NOMO-1 (cell line): ENCODE results near the gene KLHL29.
"Not testable (repeated sequence)": the region's sequence is repeated elsewhere in the genome, so short reads cannot be mapped to it uniquely, and the experiment has no call there.

ENCODE experiments used
- DNase-seq, 2 experiments: peaks; one replicate each; lab custom pipeline; 2025; ENCODE audit not compliant: unreplicated experiment in 2 of 2; lab: John Stamatoyannopoulos, UW

KLHL29 gene

DNA sequence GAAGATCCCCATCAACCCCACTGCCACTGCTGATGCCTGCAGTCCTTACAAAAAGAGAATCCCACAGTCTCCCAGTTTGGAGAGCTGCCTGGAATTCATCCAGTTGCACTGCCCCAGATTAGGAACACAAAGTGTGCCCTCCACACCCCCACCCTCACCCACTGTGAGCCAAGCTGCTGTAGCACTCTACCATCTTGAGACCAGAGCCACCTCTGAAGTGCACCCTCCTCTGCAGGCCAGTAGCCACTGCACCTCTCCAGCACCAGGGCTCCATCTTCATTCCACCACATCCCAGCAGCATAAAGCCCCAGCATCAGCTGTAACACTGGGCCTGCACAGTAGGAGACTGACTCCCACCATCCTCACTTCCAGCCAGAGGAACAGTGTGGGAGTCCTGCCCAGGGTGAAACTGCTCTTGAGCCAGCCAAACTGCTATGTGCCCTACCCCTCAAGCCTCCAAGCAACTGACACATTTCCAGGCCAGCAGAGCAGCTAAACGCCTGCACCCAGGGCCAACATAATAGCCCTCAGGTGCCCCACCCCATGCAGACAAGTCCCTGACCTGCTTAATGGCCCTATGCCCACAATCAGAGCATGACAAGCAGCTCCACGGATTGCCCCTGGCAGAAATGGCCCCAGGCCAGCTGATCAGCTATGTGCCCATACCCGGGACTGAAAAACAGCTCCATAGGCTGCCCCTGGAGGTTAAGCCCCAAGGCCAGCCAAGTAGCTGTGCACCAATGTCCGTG, 335.9 kb downstream of the KLHL29 start:
- no peak for DNase-seq

DNA sequence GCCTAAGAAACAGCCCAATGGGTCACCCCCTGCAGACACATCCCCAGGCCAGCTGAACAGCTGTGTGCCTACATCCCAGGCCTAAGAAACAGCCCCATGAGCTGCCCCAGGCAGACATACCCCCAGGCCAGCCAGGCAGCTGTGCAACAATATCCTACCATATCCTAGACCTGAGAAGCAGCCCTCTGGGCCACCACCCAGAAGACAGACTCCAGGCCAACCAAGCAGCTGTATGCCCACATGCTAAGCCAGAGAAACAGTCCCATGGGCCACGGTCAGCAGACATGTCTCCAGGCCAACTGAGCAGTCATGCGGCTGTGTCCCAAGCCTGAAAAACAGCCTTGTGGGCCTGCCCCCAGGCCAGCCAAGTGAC, 336.5 kb downstream of the KLHL29 start:
- DNase-seq, result no peak

DNA sequence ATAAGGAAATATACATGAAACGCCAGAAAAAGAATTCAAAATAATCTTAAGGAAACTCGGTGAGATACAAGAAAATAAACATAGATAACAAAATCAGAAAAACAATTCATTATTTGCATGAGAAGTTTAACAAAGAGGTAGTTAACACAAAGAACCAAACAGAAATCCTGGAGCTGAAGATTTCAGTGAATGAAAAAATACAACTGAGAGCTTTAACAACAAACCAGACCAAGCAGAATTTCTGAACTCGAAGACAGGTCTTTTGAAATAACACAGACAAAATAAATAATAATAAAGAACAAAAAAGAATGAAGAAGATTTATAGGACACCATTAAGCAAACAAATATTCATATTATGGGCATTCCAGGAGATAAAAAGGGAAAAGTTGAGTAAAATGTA, 337.3 kb downstream of the KLHL29 start:
- no peak for DNase-seq

DNA sequence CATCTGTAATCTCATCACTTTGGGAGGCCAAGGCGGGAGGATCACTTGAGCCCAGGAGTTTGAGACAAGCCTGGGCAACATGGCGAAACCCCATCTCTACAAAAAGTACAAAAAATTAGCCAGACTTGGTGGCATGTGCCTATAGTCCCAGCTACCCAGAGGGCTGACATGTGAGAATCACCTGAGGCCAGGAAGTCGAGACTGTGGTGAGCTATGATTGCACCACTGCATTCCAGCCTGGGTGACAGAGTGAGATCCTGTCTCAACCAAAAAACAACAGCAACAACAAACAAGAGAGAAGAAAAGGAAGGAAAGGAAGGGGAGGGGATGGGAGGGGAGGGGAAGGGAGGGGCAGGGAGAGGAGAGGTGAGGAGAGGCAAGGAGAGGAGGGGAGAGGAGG, 338.1 kb downstream of the KLHL29 start:
- not testable (repeated sequence) for DNase-seq

DNA sequence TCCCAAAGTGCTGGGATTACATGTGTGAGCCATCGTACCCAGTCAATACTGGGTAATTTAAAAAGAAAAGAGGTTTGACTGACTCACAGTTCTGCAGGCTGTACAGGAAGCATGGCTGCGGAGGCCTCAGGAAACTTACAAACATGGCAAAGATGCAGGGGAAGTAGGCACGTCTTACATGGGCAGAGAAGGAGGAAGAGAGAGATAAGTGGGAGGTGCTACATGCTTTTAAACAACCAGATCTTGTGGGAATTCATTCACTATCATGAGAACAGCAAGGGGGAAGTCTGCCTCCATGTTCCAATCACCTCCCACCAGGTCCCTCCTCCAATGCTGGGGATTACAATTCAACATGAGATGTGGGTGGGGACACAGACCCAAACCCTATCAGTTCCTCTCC, 349.4 kb downstream of the KLHL29 start:
- DNase-seq, result no peak

DNA sequence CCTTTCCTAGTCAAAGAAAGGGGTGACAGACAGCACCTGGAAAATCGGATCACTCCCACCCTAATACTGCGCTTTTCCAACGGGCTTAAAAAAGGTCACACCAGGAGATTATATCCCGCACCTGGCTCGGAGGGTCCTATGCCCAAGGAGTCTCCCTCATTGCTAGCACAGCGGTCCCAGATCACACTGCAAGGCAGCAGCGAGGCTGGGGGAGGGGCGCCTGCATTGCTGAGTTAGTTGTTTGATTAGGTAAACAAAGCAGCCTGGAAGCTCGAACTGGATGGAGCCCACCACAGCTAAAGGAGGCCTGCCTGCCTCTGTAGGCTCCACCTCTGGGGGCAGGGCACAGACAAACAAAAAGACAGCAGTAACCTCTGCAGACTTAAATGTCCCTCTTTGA, 351.8 kb downstream of the KLHL29 start:
- DNase-seq, result not testable (repeated sequence)

DNA sequence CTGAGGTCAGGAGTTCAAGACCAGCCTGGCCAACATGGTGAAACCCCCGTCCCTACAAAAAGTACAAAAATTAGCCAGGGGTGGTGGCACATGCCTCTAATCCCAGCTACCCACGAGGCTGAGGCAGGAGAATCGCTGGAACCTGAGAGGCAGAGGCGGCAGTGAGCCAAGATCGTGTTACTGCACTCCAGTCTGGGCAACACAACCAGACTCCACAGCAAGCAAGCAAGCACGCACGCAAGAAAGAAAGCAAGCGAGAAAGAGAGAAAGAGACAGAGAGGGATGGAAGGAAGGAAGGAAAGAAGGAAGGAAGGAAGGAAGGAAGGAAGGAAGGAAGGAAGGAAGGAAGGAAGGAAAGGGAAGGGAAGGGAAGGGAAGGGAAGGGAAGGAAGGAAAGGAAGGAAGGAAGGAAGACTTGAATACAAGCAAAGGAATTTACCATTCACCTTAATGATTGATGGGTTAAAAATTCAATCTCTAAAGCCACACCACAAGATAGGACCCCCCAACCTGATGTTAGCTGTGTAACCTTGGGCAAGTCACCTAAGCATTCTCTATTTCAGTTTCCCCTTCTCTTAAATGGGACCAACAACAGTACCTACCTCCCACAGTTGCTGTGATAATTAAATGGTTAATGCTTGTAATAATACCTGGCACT, 360.2 kb downstream of the KLHL29 start:
- no peak for DNase-seq

DNA sequence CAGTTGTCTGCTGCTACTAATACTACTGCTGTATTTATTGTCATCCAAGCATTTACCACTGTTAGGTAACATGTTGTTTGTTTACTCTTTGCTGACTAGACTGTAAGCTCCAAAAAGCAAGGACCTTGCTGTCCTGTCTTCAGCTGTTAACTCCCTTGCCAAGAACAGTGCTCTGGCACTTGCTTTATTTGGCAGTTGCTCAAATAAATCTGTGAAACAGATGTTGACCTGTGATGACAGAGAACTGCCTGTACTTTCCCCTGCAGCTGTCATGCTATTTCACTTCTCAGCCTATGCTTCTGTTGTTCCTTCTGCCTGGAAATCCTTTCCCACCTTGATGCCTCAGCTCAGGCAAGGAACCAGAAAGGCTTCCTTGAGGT, 360.7 kb downstream of the KLHL29 start:
- DNase-seq, result no peak

DNA sequence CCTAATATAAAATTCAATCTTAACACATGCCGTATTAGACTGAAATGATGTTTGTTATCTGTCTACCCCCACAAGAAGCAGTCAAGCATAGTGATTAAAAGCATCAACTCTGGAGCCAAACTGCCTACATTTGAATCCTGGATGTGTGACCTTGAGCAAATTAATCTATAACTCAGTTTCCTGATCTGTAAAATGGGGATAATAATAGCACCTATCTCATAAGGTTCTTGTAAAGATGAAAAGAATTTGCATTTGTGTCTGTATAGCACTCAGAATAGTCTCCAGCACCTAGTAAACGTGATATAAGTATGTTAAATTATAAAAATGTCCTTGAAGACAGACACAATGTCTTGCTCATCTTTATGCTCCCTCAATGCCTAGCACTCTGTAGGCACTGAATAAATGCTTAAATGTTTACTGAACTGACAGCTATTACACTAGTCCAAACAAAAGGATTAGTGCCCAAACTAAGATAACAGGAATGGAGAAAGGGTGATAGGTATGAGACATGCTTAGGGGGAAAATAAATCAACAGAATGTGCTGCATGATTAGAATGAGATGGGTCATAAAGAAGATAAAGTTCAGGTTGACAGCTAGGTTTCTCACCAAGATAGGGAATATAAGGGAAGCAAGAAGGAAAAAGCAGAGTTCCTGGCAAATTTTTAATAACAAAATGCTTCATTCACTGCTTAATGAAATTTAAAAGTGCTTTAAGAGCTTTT, 361.3 kb downstream of the KLHL29 start:
- no peak for DNase-seq

DNA sequence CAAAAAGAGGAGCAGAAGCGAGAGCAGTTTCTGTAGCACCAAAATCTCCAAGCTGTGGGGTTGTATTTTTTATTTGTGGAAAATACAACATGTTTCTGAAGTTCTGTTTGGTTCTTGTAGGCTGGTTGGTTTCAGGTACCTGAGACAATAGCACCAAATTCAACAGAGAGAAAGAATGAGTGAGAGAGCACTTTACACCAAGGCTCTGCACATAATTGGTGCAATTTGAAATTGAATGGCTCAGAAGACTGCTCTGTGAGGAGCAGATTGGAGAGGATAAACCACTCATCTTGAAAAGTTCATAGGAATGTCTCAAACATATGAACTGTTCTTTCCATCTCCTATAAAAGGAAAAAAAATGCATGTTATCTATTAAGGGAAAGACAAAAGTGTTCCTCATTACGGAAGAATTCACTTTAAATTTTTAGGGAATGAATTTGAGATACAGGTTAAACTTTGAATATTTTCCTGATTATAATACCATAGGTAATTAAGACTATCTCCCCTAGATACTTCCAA, 366.8 kb downstream of the KLHL29 start:
- DNase-seq, result no peak

DNA sequence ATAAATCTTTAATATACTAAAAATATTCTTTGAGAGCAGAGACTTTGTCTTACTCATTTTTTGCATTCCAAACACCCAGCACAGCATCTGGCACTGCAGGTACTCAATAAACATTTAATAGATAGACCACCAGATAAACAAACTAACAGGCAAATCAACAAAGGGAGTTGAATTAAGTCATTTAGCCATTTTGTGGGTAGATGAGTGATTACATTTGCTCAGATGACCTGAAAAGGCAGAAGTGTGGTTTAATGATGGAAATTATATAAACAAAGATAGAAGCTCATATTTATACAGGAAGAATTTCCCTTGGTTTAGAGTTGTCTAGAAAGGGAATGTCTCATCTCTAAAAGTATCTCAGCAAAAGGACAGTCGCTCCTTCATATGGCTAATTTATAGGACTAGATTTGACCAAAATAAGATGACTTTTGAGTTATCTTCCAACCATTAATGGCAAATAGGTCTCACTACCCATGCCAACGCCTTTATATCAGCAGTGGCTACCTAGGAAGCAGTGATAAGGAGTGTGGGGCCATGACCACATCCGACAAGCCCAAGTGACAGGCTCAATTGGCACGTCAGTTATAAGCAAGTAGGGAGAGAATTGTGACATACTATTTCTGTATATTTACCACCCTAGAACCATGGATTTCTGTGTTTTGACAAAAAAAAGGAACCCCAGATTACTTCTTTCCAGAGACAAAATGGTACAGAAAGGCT, 368.5 kb downstream of the KLHL29 start:
- no peak for DNase-seq

DNA sequence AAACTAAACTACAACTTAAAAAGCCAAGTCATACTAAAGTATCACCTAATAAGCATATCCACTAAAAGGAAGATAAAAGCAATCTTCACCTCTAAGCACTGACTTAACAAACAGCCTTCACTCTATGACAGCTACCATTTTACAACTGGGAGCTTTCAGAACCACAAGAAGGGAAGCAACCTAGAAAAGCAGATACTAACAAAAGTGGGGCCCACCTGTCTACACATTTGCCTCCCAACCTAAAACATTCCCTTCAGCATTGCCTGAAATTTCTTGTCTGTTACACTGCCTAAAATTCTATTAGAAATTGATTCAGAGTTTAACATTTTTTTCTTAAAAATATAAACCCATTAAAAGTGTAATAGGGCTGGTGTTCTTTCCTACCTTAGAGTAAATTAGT, 370.0 kb downstream of the KLHL29 start:
- no peak for DNase-seq

DNA sequence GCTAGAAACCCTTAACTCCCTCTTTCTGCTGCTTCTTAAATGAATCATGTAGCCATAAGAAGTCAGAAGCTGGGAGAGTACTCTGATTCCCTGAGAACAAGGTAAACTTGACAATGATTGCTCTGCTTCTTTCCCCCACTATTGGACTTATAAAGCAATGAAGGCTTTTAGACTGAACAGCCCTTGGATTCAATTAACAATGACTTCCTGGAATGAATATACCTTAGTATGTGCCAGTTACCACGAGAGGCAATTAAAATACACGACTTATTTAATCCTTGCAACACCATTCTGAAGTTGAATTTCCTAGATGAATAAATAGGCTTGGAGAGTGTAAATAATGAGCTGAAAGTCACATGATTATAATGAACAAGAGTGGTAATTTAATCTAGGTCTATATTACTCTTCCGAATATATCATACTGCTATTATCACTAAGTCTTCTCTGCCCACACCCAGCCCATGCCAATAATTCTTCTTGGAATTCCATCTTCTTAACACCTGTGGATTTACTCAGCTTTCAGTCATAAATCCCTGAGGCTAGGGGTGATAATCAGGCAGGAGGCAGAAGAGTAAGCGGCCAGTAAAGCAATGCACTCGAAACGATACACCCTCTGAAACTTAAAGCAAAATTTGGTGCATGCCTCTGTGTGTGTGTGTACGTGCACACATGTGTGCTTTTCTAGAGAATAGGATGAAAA, 371.8 kb downstream of the KLHL29 start:
- DNase-seq, result no peak

DNA sequence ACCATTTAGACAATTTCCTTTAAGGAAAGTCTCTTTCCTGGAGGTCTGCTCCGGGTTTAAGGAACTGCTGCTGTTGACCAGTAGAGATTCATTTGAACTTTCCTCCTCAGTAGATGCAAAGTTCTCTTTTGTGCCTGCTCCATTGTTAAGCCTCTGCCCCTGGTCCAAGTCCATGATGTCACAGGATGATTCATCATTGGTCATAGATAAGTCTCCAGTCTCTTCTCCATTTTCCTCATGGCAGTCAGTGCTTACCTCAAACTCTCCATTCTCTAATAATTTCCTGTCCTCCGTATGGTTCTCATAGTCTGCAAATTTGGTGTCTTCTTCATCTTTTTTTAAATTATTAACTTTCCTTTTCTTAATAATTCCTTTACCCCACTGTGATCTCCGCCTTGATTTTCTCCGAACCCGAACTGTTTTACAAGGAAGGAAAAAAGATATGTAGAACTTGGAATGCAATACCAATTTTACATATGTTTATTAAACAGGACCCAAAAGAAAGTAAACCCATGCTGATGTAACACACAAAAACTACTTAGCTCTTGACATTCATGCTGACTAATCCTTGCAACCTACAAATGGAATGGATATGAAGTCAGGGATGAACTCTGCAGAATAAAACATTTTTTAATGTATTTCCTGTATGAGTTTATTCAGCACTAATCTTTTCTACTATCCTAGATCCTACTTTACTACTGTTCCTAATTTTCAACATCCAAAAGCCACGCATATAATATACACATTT, 372.9 kb downstream of the KLHL29 start:
- no peak for DNase-seq
